C4-2B (cell line): Measurements from ENCODE around the gene NGLY1.

ENCODE experiments used
- ZFX ChIP-seq: fragments of 450-650 bp; IDR thresholded peaks from 2 replicates; pipeline ENCODE4 v1.6.1; 2017
- TF ChIP-seq, protein P1 (sequence below): fragments of 450-650 bp; conservative IDR thresholded peaks from 2 replicates; pipeline ENCODE4 v1.5.1; 2017; ENCODE audit warnings: mild to moderate bottlenecking

- TF ChIP-seq, protein P1, sequence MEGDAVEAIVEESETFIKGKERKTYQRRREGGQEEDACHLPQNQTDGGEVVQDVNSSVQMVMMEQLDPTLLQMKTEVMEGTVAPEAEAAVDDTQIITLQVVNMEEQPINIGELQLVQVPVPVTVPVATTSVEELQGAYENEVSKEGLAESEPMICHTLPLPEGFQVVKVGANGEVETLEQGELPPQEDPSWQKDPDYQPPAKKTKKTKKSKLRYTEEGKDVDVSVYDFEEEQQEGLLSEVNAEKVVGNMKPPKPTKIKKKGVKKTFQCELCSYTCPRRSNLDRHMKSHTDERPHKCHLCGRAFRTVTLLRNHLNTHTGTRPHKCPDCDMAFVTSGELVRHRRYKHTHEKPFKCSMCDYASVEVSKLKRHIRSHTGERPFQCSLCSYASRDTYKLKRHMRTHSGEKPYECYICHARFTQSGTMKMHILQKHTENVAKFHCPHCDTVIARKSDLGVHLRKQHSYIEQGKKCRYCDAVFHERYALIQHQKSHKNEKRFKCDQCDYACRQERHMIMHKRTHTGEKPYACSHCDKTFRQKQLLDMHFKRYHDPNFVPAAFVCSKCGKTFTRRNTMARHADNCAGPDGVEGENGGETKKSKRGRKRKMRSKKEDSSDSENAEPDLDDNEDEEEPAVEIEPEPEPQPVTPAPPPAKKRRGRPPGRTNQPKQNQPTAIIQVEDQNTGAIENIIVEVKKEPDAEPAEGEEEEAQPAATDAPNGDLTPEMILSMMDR, result no peak
- no peak for TF ChIP-seq ZFX
Measured at GRCh38 chr3:25749031-25749581, 34.1 kb downstream of the NGLY1 start.
